Upper lobe of left lung (tissue), 6 donors: ENCODE results near the gene ZBTB46. TPM values are rescaled to one million over a fixed set of nuclear protein-coding genes. Genes with fewer than 3 reads are reported as not detected.
"Not testable (repeated sequence)": the region's sequence is repeated elsewhere in the genome, so short reads cannot be mapped to it uniquely, and the experiment has no call there.

Source experiments
- ATAC-seq, 2 donors: fragments of 200-7000 bp; cut with Tn5 transposase; one replicate each; pipeline ENCODE4 v1.9.1; 2022; ENCODE audit warnings: mild to moderate bottlenecking in 2 of 2, moderate library complexity in 2 of 2; ENCODE audit not compliant: low FRiP score in 2 of 2
- DNase-seq, 2 donors: peaks; one replicate each; pipeline ENCODE4 v3.0.0-alpha.2; 2019 to 2020
- H3K27ac ChIP-seq, 4 donors: fragments of 200-600 bp; sonication (generic); one replicate each; pipeline ENCODE4 v1.5.1; 2016 to 2019
- H3K27me3 ChIP-seq, 4 donors: fragments of 200-600 bp; sonication (generic); one replicate each; pipeline ENCODE4 v1.5.1; 2017 to 2019
- H3K36me3 ChIP-seq, 4 donors: fragments of 200-600 bp; sonication (generic); one replicate each; pipeline ENCODE4 v1.5.1; 2016 to 2019
- H3K4me1 ChIP-seq, 4 donors: fragments of 200-600 bp; sonication (generic); one replicate each; pipeline ENCODE4 v1.5.1; 2018 to 2019
- H3K4me3 ChIP-seq, 4 donors: fragments of 200-600 bp; sonication (generic); one replicate each; pipeline ENCODE4 v1.5.1; 2017 to 2019; ENCODE audit warnings: mild to moderate bottlenecking in 2 of 4, moderate library complexity in 1 of 4
- H3K9me3 ChIP-seq, 4 donors: fragments of 200-600 bp; sonication (generic); one replicate each; pipeline ENCODE4 v1.5.1; 2018 to 2019
- EP300 ChIP-seq, 4 donors: sonication (generic); formaldehyde crosslinking; IDR thresholded peaks; one replicate each; pipeline ENCODE4 v1.5.1; 2017; ENCODE audit warnings: antibody characterized with exemption in 4 of 4, control low read depth in 2 of 4
- POLR2A ChIP-seq, 4 donors: fragments of 450-650 bp; IDR thresholded peaks; one replicate each; pipeline ENCODE4 v1.5.1; 2016 to 2017; ENCODE audit warnings: antibody characterized with exemption in 4 of 4, mild to moderate bottlenecking in 2 of 4
- POLR2AphosphoS5 ChIP-seq, 2 donors: sonication (generic); formaldehyde crosslinking; IDR thresholded peaks; one replicate each; pipeline ENCODE4 v1.5.1; 2017; ENCODE audit warnings: antibody characterized with exemption in 2 of 2
- WGBS, 2 donors: methylation state at CpG; one replicate each; pipeline ENCODE4 v1.1.5; 2017 to 2018; 5-methylcytosine and 5-hydroxymethylcytosine counted together
- total RNA-seq, 6 donors: library from RNA; depleted of rRNA in 4 of 6; stranded (reverse); fragments of >200 nt in 4 of 6; gene quantifications; one replicate each; pipeline versions ENCODE4 v1.1.0 to v1.2.1, GENCODE V29; 2016 to 2021
- TF ChIP-seq, protein P1 (sequence below), 6 experiments: fragments of 450-650 bp in 4 of 6; fragments of 200-600 bp in 2 of 6; sonication (generic) in 2 of 6; IDR thresholded peaks; one replicate each; pipeline ENCODE4 v1.5.1; 2016 to 2019; ENCODE audit warnings: antibody characterized with exemption in 6 of 6
- donor health status: DM: no; HTN: no; CAD: no; lungs with moderate emphysema.
- donor health status: DM: no; HTN: yes; CAD: no; lungs with severe emphysema.

Gene ZBTB46
- total RNA-seq, 6 donors from 2014 or later, result 7.6 to 25.3 (median 11.6) TPM

GRCh38 chr20:63778034-63778752 is 52.9 kb downstream of the ZBTB46 start:
- DNase-seq, result no peak
- 71% methylated on average over 19 of the region's 19 CpGs for WGBS, 2 donors
- no peak for ATAC-seq
- TF ChIP-seq, protein P1, sequence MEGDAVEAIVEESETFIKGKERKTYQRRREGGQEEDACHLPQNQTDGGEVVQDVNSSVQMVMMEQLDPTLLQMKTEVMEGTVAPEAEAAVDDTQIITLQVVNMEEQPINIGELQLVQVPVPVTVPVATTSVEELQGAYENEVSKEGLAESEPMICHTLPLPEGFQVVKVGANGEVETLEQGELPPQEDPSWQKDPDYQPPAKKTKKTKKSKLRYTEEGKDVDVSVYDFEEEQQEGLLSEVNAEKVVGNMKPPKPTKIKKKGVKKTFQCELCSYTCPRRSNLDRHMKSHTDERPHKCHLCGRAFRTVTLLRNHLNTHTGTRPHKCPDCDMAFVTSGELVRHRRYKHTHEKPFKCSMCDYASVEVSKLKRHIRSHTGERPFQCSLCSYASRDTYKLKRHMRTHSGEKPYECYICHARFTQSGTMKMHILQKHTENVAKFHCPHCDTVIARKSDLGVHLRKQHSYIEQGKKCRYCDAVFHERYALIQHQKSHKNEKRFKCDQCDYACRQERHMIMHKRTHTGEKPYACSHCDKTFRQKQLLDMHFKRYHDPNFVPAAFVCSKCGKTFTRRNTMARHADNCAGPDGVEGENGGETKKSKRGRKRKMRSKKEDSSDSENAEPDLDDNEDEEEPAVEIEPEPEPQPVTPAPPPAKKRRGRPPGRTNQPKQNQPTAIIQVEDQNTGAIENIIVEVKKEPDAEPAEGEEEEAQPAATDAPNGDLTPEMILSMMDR (IDR thresholded peaks at IDR 0.05), result no peak
- TF ChIP-seq POLR2A (IDR thresholded peaks at IDR 0.05) (no peak), POLR2AphosphoS5 (IDR thresholded peaks at IDR 0.05) (no peak), EP300 (IDR thresholded peaks at IDR 0.05) (no peak)
- no peak overlapping the region for H3K4me3 ChIP-seq
- H3K27me3 ChIP-seq, result no peaks in the 10 kb centered on the region
- H3K9me3 ChIP-seq, result no peaks in the 10 kb centered on the region
- no peak overlapping the region for H3K27ac ChIP-seq
- H3K4me1 ChIP-seq, result peaks cover 4 to 13% (median 7%) of the 10 kb centered on the region in 4 donors
- peaks cover 0 to 9% (median 0%) of the 10 kb centered on the region in 4 donors for H3K36me3 ChIP-seq

- DNase-seq, result no peak
- Histone ChIP-seq H3K4me1 (peaks cover 10 to 19% (median 12%) of the 10 kb centered on the region in 4 donors), H3K4me3 (no peak overlapping the region), H3K9me3 (no peaks in the 10 kb centered on the region), H3K27me3 (no peaks in the 10 kb centered on the region), H3K27ac (no peak overlapping the region), H3K36me3 (peaks cover 0 to 7% (median 0%) of the 10 kb centered on the region in 4 donors)
- no peak for TF ChIP-seq POLR2A (IDR thresholded peaks at IDR 0.05)
- TF ChIP-seq POLR2AphosphoS5 (IDR thresholded peaks at IDR 0.05), result no peak
- TF ChIP-seq, protein P1 (IDR thresholded peaks at IDR 0.05), result no peak
- TF ChIP-seq EP300 (IDR thresholded peaks at IDR 0.05), result no peak
- no peak for ATAC-seq
- 97% methylated on average over 13 of the region's 13 CpGs for WGBS, 2 donors
Observed at GRCh38 chr20:63777614-63778013, 53.5 kb downstream of the ZBTB46 start.

GRCh38 chr20:63776875-63777274 is 54.2 kb downstream of the ZBTB46 start:
- DNase-seq, H3K27ac ChIP-seq, H3K36me3 ChIP-seq, H3K27me3 ChIP-seq, H3K4me3 ChIP-seq, H3K9me3 ChIP-seq, ATAC-seq: not testable (repeated sequence)
- peaks cover 11 to 24% (median 16%) of the 10 kb centered on the region in 4 donors for H3K4me1 ChIP-seq
- 90 to 92% methylated on average over 19 to 23 of the region's 23 CpGs for WGBS, 2 donors

DNA sequence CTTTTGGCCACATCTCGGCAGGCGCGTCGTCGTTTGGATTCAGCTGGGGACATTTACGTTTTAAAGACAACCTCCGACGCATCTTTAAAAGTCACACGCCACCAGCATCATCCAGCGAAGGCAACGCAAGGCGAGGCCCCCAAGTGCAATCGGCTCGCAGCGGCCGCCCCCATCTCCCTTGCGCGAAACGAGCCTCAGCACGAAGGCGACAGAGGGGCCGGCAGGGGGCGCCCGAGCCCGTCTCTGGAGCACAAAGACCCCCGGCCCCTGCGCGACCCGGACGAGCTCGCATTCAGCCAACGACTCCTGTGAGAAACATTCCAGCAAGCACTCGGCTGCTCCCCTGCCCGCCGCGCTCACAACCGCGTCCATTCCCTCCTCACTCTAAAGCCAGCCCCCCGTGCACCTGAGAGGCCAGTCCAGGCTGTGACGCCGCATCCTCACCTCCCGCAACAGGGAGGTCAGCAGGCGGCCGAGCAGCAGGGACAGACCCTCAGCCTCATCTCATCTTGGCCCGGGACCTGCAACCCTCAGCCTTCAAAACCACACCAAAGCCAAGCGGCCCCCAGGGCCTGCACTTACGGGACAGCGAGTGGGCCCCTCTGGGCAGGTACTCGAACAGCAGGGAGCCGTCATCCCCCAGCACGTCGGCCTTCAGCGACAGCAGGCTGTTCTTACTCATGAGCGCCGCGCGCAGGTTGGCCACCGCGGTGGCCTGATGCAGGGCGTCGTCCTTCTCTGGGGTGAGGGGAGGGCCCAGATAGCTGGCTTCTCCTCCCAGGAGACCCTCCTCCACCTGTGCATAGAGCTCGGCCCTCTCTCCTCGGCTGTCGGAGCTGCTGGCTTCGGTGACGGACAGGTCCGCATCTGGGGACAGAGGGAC is 55.7 kb downstream of the ZBTB46 start:
- Histone ChIP-seq H3K4me1 (peaks cover 11 to 24% (median 16%) of the 10 kb centered on the region in 4 donors), H3K4me3 (peak overlapping the region in 2 of 4 donors; percentile 1 to 23), H3K36me3 (peaks cover 0 to 12% (median 2%) of the 10 kb centered on the region in 4 donors), H3K27me3 (no peaks in the 10 kb centered on the region), H3K27ac (no peak overlapping the region), H3K9me3 (no peaks in the 10 kb centered on the region)
- 62 to 66% methylated on average over 55 to 56 of the region's 67 CpGs for WGBS, 2 donors
- TF ChIP-seq, protein P1 (IDR thresholded peaks at IDR 0.05), result peak; percentile 32 to 63 (median 50)
- no peak for TF ChIP-seq EP300 (IDR thresholded peaks at IDR 0.05)
- DNase-seq (peak in 1 of 2 donors; percentile 91), ATAC-seq (peak in 1 of 2 donors; percentile 61)

DNA sequence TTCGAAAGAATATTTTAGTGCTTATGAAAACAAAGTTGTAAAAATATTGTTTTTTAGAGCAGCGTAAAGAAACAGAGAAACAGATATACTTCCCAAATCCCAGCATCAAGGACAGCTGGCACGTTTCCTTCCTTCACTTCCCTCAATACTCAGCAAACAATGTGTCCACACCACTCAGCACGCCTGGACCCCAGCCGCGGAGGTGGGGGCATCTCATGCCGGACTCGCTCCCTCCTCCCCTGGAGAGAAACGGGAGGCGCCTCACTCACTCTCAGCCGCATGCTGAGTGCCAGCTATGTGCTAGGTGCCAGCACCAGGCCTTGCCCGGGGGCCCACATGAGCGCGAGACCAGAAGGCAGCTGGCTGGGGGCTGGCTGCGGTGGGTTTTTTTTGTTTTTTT is 56.8 kb downstream of the ZBTB46 start:
- no peak for ATAC-seq
- Histone ChIP-seq H3K27me3 (no peaks in the 10 kb centered on the region), H3K9me3 (no peaks in the 10 kb centered on the region), H3K36me3 (peaks cover 0 to 20% (median 2%) of the 10 kb centered on the region in 4 donors), H3K27ac (peak overlapping the region in 1 of 4 donors; percentile 1), H3K4me3 (no peak overlapping the region), H3K4me1 (peaks cover 11 to 24% (median 16%) of the 10 kb centered on the region in 4 donors)
- DNase-seq, result peak in 1 of 2 donors; percentile 76
- no peak for TF ChIP-seq POLR2AphosphoS5 (IDR thresholded peaks at IDR 0.05)
- TF ChIP-seq POLR2A (IDR thresholded peaks at IDR 0.05), result no peak
- TF ChIP-seq, protein P1 (IDR thresholded peaks at IDR 0.05), result no peak
- TF ChIP-seq EP300 (IDR thresholded peaks at IDR 0.05), result no peak
- 52 to 64% methylated on average over 15 of the region's 15 CpGs for WGBS, 2 donors
